Measurements from ENCODE around the gene SNAI1. TPM values are rescaled to one million over a fixed set of nuclear protein-coding genes. Genes with fewer than 3 reads are reported as not detected.
A peak's percentile ranks its signal among the peaks of the same experiment; 100 is the strongest.

Gene SNAI1
- total and polyA plus RNA-seq, 9 donors, result 0.95 to 9.0 (median 1.7) TPM

- intact Hi-C loops (cut with DNase I), result loop anchor here in 2 of 4 donors (10.0 kb wide), 3 partner anchors 168 to 598 kb away; partner anchors contain the start of gene PEDS1 (in 1 of the 2)
- no peaks in the 10 kb centered on the region for H3K9me3 ChIP-seq
- no peaks in the 10 kb centered on the region for H3K36me3 ChIP-seq
- peaks cover 21% of the 10 kb centered on the region for H3K4me1 ChIP-seq (ENCODE audit: insufficient read depth)
- TF ChIP-seq POLR2A (IDR thresholded peaks at IDR 0.05), result no peak
- TF ChIP-seq EP300 (IDR thresholded peaks at IDR 0.05), result no peak
- TF ChIP-seq, protein P1, sequence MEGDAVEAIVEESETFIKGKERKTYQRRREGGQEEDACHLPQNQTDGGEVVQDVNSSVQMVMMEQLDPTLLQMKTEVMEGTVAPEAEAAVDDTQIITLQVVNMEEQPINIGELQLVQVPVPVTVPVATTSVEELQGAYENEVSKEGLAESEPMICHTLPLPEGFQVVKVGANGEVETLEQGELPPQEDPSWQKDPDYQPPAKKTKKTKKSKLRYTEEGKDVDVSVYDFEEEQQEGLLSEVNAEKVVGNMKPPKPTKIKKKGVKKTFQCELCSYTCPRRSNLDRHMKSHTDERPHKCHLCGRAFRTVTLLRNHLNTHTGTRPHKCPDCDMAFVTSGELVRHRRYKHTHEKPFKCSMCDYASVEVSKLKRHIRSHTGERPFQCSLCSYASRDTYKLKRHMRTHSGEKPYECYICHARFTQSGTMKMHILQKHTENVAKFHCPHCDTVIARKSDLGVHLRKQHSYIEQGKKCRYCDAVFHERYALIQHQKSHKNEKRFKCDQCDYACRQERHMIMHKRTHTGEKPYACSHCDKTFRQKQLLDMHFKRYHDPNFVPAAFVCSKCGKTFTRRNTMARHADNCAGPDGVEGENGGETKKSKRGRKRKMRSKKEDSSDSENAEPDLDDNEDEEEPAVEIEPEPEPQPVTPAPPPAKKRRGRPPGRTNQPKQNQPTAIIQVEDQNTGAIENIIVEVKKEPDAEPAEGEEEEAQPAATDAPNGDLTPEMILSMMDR (IDR thresholded peaks at IDR 0.05), result no peak
- no peak for DNase-seq
- no peaks in the 10 kb centered on the region for H3K27me3 ChIP-seq
- 91 to 92% (median 92%) methylated on average over 15 of the region's 15 CpGs for WGBS, 3 donors
- no peak overlapping the region for H3K4me3 ChIP-seq
- no peak overlapping the region for H3K27ac ChIP-seq
Observed at GRCh38 chr20:49987015-49987867, 4.5 kb downstream of the SNAI1 start.

DNA sequence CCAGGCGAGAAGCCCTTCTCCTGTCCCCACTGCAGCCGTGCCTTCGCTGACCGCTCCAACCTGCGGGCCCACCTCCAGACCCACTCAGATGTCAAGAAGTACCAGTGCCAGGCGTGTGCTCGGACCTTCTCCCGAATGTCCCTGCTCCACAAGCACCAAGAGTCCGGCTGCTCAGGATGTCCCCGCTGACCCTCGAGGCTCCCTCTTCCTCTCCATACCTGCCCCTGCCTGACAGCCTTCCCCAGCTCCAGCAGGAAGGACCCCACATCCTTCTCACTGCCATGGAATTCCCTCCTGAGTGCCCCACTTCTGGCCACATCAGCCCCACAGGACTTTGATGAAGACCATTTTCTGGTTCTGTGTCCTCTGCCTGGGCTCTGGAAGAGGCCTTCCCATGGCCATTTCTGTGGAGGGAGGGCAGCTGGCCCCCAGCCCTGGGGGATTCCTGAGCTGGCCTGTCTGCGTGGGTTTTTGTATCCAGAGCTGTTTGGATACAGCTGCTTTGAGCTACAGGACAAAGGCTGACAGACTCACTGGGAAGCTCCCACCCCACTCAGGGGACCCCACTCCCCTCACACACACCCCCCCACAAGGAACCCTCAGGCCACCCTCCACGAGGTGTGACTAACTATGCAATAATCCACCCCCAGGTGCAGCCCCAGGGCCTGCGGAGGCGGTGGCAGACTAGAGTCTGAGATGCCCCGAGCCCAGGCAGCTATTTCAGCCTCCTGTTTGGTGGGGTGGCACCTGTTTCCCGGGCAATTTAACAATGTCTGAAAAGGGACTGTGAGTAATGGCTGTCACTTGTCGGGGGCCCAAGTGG is 5.3 kb downstream of the SNAI1 start:
- Histone ChIP-seq H3K27ac (no peak overlapping the region), H3K4me3 (no peak overlapping the region), H3K4me1 (ENCODE audit: insufficient read depth) (peaks cover 20% of the 10 kb centered on the region), H3K9me3 (no peaks in the 10 kb centered on the region), H3K36me3 (no peaks in the 10 kb centered on the region), H3K27me3 (no peaks in the 10 kb centered on the region)
- intact Hi-C loops (cut with DNase I), result loop anchor here in 2 of 4 donors (10.0 kb wide), 3 partner anchors 167 to 597 kb away; partner anchors contain the start of gene PEDS1 (in 1 of the 2)
- 81 to 82% (median 81%) methylated on average over 18 of the region's 18 CpGs for WGBS, 3 donors
- no peak for TF ChIP-seq EP300 (IDR thresholded peaks at IDR 0.05)
- no peak for TF ChIP-seq POLR2A (IDR thresholded peaks at IDR 0.05)
- TF ChIP-seq, protein P1 (IDR thresholded peaks at IDR 0.05), result no peak
- no peak for DNase-seq

DNA sequence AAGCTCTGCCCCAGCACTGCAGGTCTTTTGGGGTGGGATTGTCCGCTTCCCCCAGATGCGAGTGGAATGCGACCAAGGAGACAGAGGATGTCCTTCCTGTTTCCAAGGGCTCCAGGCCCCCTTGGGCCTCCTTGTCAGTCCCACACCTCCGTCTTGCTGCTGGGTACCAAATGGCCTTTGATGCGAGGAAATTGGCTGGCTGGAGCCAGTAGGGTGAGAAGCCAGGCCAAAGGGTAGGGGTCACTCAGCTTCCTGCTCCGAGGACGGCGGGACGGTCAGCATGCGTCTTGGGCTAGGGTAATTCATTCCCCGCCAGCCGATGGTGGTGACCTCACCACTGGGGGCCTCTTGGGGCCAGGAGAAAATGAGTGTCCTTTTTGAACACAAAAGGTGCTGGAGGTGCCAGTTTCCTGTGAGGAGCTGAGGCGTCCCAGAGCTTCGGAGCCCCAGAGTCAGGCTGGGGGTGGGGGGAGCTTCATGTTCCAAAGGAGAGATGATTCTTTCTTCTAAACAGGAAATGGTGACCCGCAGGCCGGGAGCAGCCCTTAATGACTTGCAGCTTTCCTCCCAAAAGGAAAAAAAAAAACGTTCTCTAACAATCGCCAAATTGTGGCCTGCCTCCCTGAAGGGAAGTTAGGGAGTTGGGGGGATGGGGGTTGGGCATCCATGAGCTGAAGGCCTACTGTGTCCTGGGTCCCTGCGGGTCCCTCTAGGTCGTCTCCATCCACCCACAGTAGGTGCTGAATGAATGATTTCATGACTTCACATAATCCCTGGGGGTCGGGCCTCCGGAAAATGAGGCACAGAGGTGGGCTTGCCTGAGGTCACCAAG is 6.7 kb downstream of the SNAI1 start:
- intact Hi-C loops (cut with DNase I), result loop anchor here in 2 of 4 donors (10.0 kb wide), 3 partner anchors 165 to 595 kb away; partner anchors contain the start of gene PEDS1 (in 1 of the 2)
- WGBS, 3 donors, result 28 to 44% (median 39%) methylated on average over 22 of the region's 22 CpGs

More for the DNA sequence above, 6.7 kb downstream of the SNAI1 start:
- TF ChIP-seq POLR2A (IDR thresholded peaks at IDR 0.05) (no peak), EP300 (IDR thresholded peaks at IDR 0.05) (no peak)
- TF ChIP-seq, protein P1 (IDR thresholded peaks at IDR 0.05), result no peak
- Histone ChIP-seq H3K4me3 (no peak overlapping the region), H3K36me3 (no peaks in the 10 kb centered on the region), H3K27me3 (no peaks in the 10 kb centered on the region), H3K4me1 (ENCODE audit: insufficient read depth) (peaks cover 8% of the 10 kb centered on the region), H3K9me3 (no peaks in the 10 kb centered on the region), H3K27ac (no peak overlapping the region)
- DNase-seq, result peak; percentile 43 to 74 (median 57)

All from ovary (tissue), 9 donors.